ENCODE measurements around the gene CACNA2D3.

The CACNA2D3 gene

GRCh38 chr3:54494209-54494608 is 371.9 kb downstream of the CACNA2D3 start:
- no peaks in the 10 kb centered on the region for H3K9me3 ChIP-seq
- H3K36me3 ChIP-seq: no peaks in the 10 kb centered on the region
- H3K4me3 ChIP-seq: no peak overlapping the region
- no peaks in the 10 kb centered on the region for H3K4me1 ChIP-seq
- no peak for TF ChIP-seq CTCF (IDR thresholded peaks at IDR 0.05)
- intact Hi-C loops (cut with DNase I; ENCODE audit: low total_unique reads): no loop called here
- no peak overlapping the region for H3K27ac ChIP-seq
- no peak for DNase-seq
- H3K27me3 ChIP-seq: no peaks in the 10 kb centered on the region

DNA sequence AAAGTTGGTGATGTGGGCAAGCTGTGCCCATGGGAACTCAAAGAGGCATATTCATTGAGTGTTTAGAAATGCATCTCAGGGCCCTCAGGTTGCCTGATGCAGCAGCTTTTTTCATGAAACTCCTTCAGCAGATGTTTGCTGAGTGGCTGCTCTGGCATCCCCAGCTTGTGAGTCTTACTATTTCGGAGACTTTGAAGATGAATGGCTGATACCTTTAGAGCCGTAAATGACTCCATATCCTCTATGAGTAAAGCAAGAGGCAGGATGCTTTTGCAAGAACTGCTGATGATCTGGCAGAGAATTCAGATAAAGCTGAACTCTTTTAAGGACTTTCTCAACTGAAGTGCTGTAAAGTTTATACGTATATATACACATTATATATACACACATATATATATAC is 384.3 kb downstream of the CACNA2D3 start:
- Histone ChIP-seq H3K9me3 (no peaks in the 10 kb centered on the region), H3K4me1 (no peaks in the 10 kb centered on the region), H3K27me3 (no peaks in the 10 kb centered on the region), H3K27ac (no peak overlapping the region), H3K4me3 (no peak overlapping the region), H3K36me3 (no peaks in the 10 kb centered on the region)
- TF ChIP-seq CTCF (IDR thresholded peaks at IDR 0.05): no peak
- intact Hi-C loops (cut with DNase I; ENCODE audit: low total_unique reads): no loop called here
- DNase-seq: no peak

- Histone ChIP-seq H3K27me3 (no peaks in the 10 kb centered on the region), H3K4me3 (no peak overlapping the region), H3K27ac (no peak overlapping the region), H3K36me3 (no peaks in the 10 kb centered on the region), H3K4me1 (no peaks in the 10 kb centered on the region), H3K9me3 (no peaks in the 10 kb centered on the region)
- TF ChIP-seq CTCF (IDR thresholded peaks at IDR 0.05): no peak
- DNase-seq: no peak
- intact Hi-C loops (cut with DNase I; ENCODE audit: low total_unique reads): no loop called here
Observed at GRCh38 chr3:54507876-54508460, 385.6 kb downstream of the CACNA2D3 start.

DNA sequence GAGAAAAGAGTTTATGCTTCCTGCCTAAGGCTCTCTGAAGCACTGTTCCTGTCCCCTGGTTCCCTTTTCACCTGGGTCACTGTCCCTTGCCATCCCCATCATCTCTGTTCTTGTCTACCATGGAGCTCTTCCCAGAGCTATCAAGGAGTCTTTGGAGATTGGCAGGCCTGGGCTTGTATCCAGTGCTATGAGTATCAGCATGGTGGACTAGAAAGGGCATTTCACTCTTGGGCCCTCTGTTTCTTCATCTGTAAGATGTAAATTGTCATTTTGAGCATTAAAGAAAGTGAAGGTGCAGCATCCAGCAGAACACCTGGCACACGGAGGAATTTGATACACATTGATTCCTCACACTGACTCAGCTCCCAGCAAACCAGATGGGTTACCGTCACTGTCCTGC is 388.2 kb downstream of the CACNA2D3 start:
- no peak for DNase-seq
- no peak overlapping the region for H3K27ac ChIP-seq
- no peaks in the 10 kb centered on the region for H3K9me3 ChIP-seq
- H3K4me3 ChIP-seq: no peak overlapping the region
- H3K36me3 ChIP-seq: no peaks in the 10 kb centered on the region
- no peaks in the 10 kb centered on the region for H3K4me1 ChIP-seq
- H3K27me3 ChIP-seq: no peaks in the 10 kb centered on the region
- TF ChIP-seq CTCF (IDR thresholded peaks at IDR 0.05): no peak
- intact Hi-C loops (cut with DNase I; ENCODE audit: low total_unique reads): no loop called here

DNA sequence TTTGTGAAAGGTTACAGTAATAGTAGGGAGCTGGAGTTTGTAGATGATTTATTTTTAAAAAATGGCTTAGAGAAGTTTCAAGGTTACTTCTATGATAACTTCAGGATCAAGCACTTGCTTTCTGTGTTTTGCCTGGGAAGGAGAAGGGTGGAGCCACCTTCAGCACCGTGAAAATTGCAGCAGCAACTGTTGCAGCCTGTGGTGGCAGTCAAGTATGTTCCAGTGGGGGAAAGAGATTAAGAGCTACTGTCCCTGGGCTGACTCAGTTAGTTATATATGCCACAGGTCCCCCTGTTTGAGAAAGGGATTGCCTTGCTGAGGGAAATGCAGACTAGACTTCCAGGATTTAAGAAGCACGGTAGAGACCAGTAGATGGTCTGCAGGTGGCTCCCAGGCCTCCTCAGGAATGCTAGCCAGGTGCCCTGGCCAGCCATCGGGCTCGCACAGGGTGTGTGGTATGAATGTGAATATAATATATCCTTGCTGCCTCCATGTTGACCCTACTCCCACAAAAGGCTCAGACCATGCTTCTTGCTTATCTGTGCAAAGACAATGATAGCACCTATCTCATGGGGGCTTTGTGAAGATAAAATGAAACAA is 389.5 kb downstream of the CACNA2D3 start:
- H3K27ac ChIP-seq: no peak overlapping the region
- no peak overlapping the region for H3K4me3 ChIP-seq
- no peaks in the 10 kb centered on the region for H3K36me3 ChIP-seq
- H3K27me3 ChIP-seq: no peaks in the 10 kb centered on the region
- no peak for DNase-seq
- TF ChIP-seq CTCF (IDR thresholded peaks at IDR 0.05): no peak
- no peaks in the 10 kb centered on the region for H3K9me3 ChIP-seq
- no peaks in the 10 kb centered on the region for H3K4me1 ChIP-seq
- intact Hi-C loops (cut with DNase I; ENCODE audit: low total_unique reads): no loop called here

GRCh38 chr3:54514006-54514405 is 391.7 kb downstream of the CACNA2D3 start:
- no peaks in the 10 kb centered on the region for H3K36me3 ChIP-seq
- DNase-seq: no peak
- no peaks in the 10 kb centered on the region for H3K4me1 ChIP-seq
- no peak for TF ChIP-seq CTCF (IDR thresholded peaks at IDR 0.05)
- no peak overlapping the region for H3K27ac ChIP-seq
- no peak overlapping the region for H3K4me3 ChIP-seq
- intact Hi-C loops (cut with DNase I; ENCODE audit: low total_unique reads): no loop called here
- H3K27me3 ChIP-seq: no peaks in the 10 kb centered on the region
- no peaks in the 10 kb centered on the region for H3K9me3 ChIP-seq
